ENCODE measurements around the gene KRTAP16-1.
"Not testable (repeated sequence)": the region's sequence is repeated elsewhere in the genome, so short reads cannot be mapped to it uniquely, and the experiment has no call there.

DNA sequence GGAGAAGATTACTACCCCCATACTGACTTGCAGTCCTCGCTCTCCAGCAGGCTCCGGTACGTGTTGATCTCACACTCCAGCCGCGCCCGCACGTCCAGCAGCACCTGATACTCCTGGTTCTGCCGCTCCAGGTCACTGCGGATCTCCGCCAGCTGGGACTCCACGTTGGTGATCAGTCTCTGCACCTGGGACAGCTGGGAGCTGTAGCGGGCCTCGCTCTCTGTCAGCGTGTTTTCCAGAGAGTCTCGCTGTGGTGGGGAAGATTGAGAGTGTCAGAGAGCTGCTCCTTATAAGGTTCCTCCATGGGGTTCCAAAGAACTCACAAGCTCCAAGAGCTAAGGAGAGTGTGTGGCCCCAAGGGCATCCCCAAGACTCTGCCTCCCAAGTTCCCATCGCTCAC is 37.3 kb upstream of the KRTAP16-1 start:
- TF ChIP-seq EZH2 (IDR thresholded peaks at IDR 0.05; ENCODE audit: low read length): not testable (repeated sequence)
- TF ChIP-seq, protein P1, sequence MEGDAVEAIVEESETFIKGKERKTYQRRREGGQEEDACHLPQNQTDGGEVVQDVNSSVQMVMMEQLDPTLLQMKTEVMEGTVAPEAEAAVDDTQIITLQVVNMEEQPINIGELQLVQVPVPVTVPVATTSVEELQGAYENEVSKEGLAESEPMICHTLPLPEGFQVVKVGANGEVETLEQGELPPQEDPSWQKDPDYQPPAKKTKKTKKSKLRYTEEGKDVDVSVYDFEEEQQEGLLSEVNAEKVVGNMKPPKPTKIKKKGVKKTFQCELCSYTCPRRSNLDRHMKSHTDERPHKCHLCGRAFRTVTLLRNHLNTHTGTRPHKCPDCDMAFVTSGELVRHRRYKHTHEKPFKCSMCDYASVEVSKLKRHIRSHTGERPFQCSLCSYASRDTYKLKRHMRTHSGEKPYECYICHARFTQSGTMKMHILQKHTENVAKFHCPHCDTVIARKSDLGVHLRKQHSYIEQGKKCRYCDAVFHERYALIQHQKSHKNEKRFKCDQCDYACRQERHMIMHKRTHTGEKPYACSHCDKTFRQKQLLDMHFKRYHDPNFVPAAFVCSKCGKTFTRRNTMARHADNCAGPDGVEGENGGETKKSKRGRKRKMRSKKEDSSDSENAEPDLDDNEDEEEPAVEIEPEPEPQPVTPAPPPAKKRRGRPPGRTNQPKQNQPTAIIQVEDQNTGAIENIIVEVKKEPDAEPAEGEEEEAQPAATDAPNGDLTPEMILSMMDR (optimal IDR thresholded peaks at IDR 0.05 in 1 of 3, IDR thresholded peaks at IDR 0.05 in 1 of 3, conservative IDR thresholded peaks at IDR 0.05 in 1 of 3; ENCODE audit: extremely low read depth in 1 of 3, insufficient read depth in 2 of 3, low read length in 3 of 3): not testable (repeated sequence)

All from keratinocyte (primary cell).